ENCODE measurements around the gene LEFTY1. TPM values are rescaled to one million over a fixed set of nuclear protein-coding genes. Genes with fewer than 3 reads are reported as not detected.
A peak's percentile ranks its signal among the peaks of the same experiment; 100 is the strongest.

LEFTY1 gene
- total RNA-seq, 1 experiment from 2014 or later = not detected

DNA sequence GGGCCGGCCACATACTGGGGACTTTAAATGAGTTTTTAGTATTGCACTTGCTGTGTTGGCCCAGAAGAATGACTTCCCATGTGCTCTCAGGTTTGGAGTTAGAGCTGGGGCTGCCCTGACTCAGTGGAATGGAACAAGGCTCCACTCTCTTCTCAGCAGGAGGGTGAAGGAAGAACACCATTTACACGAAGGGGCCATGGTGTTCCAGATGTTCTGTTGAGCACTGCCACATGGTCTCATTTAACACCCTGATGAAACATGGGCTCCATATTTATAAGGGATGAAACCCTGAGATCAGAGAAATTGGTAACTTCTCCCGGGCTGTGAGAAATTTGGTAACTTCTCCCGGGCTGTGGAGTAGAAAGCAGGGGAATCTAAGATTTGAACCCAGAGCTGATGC, 29.3 kb upstream of the LEFTY1 start:
- DNase-seq (ENCODE audit: low read depth) = no peak
- in situ Hi-C loops (cut with HindIII; ENCODE audit: low pct_unique_long_range_greater_than_20kb, low sequenced_read_pairs) = no loop called here

DNA sequence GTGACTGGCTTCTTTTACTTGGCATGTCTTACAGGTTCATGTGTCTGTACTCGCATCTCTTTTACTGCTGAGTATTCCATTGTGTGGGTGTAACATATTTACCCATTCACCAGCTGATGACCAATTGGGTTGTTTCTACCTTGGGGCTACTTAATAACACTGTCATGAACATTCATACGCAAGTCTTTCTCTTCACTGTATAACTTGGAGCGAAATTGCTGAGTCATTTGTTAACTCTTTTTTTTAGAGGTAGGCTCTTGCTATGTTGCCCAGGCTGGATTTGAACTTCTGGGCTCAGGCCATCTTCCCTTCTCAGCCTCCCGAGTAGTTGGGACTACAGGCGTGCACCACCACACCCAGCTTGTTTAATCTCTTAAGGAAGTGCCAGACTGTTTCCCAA, 28.6 kb upstream of the LEFTY1 start:
- peak; percentile 27 for DNase-seq (ENCODE audit: low read depth)
- in situ Hi-C loops (cut with HindIII; ENCODE audit: low pct_unique_long_range_greater_than_20kb, low sequenced_read_pairs) = no loop called here

DNA sequence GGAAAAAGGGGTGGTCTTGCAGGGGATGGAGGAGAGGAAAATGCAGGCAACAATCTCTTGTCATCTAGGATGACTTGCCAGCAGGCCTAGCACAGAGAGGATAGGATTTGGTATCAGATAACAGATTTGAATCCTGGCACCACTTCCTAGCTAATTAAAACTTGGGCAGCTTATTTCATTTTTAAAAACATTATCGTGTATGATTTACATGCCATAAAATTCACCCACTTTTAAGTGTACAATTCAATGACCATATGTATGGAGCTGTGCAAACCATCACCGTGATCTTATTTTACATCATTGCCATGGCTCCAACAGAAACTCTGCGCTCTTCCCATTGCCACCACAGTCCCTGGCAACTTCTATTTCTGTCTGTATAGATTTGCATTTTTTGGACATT, 28.2 kb upstream of the LEFTY1 start:
- no peak for DNase-seq (ENCODE audit: low read depth)
- in situ Hi-C loops (cut with HindIII; ENCODE audit: low pct_unique_long_range_greater_than_20kb, low sequenced_read_pairs) = no loop called here

DNA sequence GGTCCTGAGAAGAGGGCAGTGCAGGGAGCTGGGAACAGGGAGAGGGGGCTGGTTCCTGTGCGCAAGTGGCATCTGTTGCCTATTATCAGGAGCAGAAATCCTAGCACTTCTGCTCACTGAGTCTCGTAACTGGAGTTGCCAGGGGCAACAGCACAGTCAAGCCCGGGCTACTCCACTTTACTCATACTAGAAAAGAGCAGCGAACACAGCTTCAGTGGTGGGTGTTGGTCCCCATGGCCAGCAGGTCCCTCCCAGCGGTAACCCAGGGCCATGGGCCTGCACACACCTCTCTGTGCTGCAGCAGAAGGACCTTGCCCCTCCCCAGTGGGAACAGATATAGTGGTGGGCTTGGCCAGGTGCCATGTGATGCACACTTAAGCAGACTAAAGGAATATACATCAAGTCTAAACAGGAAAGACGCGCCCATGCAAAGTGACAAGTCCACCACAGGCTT, 26.6 kb upstream of the LEFTY1 start:
- no peak for DNase-seq (ENCODE audit: low read depth)
- in situ Hi-C loops (cut with HindIII; ENCODE audit: low pct_unique_long_range_greater_than_20kb, low sequenced_read_pairs) = no loop called here

DNA sequence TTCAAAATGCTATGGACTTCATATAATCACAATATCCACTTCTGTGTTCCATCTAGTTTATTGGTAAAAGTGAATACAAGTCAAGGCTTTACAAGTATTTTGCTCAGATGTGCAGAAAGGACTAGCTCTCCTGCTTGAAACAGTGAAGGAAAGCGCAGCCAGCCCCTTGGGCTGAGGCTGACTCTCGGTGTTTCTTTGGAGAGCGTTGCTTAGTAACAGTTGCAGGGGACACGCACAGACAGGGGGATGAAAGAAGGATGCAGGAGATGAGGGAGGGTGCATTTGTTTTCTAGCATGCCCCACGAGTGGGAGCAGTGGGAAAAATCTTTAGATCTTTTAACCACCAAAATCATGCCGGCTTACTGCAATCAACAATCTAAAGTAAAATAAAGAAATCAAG, 26.0 kb upstream of the LEFTY1 start:
- in situ Hi-C loops (cut with HindIII; ENCODE audit: low pct_unique_long_range_greater_than_20kb, low sequenced_read_pairs) = no loop called here

DNA sequence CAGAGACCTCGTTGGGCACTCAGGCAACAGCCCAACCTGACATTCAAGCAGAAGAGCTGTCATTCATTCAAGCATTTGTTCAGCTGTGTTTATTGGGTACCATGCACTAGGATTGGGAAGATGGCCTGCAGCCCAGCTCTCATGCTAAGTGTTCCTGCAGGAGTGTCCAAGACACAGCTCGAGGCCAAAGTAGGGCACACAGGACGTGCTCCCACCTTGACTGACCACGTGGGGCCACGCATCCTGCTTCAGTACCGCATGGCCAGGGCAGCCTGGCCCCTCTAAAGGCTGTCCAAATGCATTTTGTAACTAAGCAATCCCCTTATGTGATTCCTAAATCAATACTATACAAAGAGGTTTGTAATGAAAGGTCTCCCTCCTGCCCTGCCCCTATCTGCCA, 25.4 kb upstream of the LEFTY1 start:
- in situ Hi-C loops (cut with HindIII; ENCODE audit: low pct_unique_long_range_greater_than_20kb, low sequenced_read_pairs) = no loop called here
- DNase-seq (ENCODE audit: low read depth) = no peak

More for the DNA sequence above, 26.0 kb upstream of the LEFTY1 start:
- DNase-seq (ENCODE audit: low read depth) = no peak

DNA sequence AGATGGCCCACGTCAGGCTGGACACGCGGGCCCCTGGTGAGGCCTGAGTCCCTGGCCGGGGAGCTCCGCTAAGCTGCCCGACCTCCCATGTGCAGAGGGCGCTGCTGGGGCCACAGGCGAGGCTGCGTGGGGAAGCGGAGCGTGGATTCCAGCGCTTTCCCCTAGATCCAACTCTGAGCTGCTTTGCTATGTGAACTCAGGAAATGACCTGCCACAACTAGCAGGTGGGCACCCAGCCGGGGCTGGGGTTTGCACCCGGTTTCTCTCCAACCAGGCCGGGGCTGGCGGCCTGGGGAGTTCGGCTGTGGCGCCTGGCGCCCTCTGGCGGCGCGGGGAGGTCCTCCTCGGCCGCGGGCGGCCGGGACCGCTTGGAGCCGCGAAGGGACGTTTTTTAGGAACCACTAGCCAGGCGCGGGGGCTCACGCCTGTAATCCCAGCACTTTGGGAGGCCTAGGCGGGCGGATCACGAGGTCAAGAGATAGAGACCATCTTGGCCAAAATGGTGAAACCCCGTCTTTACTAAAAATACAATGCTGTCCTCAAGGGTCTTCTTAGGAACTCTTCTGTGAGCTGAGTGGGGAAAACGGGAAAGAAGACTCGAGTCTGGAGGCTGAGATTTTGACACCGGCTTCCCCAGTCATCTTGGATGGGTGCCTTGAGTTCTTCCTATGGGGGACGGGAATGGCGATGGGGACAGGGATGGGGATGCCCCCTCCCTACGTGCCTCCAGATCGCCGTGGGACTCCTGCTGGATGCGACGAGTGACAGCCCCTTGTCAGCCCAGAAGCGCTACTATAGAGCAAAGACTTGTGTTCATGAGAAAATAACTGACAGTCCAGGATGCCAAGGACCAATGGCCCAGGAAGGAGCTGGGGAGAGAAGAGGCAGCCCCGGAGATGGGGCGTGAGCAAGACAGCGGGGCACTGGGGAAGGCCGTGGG, 22.5 kb upstream of the LEFTY1 start:
- no peak for DNase-seq (ENCODE audit: low read depth)
- in situ Hi-C loops (cut with HindIII; ENCODE audit: low pct_unique_long_range_greater_than_20kb, low sequenced_read_pairs) = no loop called here

DNA sequence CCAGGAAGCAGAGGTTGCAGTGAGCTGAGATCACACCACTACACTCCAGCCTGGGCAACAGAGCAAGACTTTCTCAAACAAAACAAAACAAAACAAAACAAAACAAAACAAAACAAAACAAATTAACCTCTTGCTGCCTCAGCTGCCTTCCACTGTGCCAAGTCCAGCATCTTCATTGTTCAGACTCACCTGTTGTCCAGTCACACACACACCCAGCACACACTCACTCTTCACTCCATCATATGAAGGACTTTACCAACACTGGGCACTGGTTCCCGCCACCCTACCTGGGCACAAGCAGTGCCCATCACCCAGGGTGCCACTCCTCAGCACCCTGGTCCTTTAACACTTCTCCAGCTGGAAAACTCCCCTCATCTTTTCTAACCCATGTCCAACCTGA, 20.5 kb upstream of the LEFTY1 start:
- DNase-seq (ENCODE audit: low read depth) = no peak
- in situ Hi-C loops (cut with HindIII; ENCODE audit: low pct_unique_long_range_greater_than_20kb, low sequenced_read_pairs) = no loop called here

DNA sequence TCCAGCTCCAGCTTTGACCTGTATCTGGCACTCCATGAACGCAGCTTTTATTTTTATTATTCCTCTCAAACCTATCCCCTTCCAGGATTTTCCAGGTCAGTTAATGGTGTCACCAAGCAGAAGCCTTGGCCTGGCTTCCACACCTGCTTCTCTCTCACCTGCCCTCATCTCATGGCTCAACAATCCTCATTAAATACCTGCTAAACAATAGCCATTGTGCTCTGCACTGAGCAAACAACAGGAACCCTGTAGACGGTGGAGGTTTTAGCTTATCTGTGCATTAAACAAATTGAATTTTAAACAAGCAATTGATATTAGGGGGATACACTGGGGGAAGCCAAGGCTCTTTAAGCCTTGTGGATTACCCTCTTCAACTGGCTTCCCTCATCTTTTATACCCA, 19.8 kb upstream of the LEFTY1 start:
- in situ Hi-C loops (cut with HindIII; ENCODE audit: low pct_unique_long_range_greater_than_20kb, low sequenced_read_pairs) = no loop called here
- no peak for DNase-seq (ENCODE audit: low read depth)

DNA sequence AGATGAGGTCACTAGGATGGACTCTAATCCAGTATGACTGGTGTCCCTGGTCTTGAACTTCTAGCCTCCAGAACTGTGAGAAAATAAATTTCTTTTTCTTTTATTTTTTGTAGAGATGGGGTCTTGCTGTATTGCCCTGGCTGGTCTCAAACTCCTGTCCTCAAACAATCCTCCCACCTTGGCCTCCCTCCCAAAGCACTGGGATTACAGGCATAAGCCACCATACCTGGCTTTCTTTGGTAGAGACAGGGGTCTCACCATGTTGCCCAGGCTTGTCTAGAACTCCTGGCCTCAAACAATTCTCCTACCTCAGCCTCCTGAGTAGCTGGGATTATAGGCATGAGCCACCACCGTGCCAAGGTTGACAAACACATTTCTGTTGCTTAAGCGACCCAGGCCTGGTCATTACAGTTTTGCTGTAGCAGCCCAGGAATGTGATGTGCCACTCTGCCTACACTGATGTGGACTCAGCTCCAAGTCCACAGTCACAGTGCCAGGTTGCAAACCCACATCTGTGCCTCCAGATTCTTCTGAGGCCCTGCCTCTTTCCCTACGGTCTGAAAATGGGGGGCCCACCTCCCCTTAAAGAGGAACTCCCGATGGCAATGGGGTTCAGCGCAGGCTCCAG, 19.2 kb upstream of the LEFTY1 start:
- no peak for DNase-seq (ENCODE audit: low read depth)
- in situ Hi-C loops (cut with HindIII; ENCODE audit: low pct_unique_long_range_greater_than_20kb, low sequenced_read_pairs) = no loop called here

DNA sequence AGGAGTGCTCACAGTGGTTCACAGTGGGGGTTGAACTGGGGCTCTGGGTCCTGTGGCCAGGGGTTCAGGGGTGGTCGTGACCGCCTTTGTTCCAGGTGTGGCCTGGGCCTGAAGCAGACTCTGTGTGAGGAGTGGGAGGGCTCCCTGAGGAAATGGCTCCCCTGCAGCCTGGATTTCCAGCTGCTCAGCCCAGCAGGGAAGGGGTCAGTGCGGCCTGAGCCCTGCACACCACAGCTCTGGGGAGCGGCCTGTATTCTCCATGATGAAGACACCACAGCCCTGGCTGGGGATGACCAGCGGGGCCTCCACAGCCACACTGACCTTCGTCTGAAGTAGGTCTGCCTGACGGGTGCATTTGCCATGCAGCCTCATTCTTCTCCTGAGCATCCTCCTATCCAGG, 18.4 kb upstream of the LEFTY1 start:
- no peak for DNase-seq (ENCODE audit: low read depth)
- in situ Hi-C loops (cut with HindIII; ENCODE audit: low pct_unique_long_range_greater_than_20kb, low sequenced_read_pairs) = no loop called here

DNA sequence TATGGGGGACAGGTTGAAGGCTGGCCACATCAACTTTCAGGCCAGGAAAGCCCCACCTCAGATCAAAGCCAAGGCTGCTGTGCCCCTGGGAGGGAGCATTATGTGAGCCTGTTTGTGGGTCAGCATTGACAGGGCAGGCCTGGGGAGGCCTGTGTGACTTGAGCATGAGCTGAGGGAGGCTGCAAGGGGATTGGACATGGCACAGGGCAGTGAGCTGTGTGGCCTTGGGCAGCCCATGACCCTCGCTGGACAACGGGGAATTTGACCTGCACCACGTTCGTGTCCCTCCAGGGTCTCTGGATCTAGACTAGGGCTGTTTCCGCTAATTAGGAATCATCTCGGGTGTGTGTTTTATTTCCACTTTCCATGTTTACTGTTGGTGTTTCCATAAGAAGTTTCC, 17.5 kb upstream of the LEFTY1 start:
- in situ Hi-C loops (cut with HindIII; ENCODE audit: low pct_unique_long_range_greater_than_20kb, low sequenced_read_pairs) = no loop called here
- DNase-seq (ENCODE audit: low read depth) = no peak

DNA sequence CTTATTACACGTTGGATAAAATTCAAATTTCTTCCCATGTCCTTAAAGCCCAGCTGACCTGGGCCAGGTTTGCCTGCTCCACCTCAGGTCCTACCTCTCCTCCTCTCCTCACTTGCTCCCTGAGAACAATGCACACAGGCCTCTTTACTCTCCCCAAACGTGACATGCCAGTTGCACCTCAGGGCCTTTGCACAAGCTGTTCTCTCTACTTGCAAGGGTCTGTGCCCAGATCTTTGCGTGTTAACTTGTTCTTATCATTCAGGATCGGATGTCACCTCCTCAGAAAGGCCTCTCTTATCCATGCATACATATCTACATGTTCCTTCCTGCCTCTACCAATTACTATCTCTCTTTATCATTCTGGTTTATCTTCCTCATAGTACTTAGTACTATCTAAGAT, 14.7 kb upstream of the LEFTY1 start:
- in situ Hi-C loops (cut with HindIII; ENCODE audit: low pct_unique_long_range_greater_than_20kb, low sequenced_read_pairs) = no loop called here
- DNase-seq (ENCODE audit: low read depth) = no peak

DNA sequence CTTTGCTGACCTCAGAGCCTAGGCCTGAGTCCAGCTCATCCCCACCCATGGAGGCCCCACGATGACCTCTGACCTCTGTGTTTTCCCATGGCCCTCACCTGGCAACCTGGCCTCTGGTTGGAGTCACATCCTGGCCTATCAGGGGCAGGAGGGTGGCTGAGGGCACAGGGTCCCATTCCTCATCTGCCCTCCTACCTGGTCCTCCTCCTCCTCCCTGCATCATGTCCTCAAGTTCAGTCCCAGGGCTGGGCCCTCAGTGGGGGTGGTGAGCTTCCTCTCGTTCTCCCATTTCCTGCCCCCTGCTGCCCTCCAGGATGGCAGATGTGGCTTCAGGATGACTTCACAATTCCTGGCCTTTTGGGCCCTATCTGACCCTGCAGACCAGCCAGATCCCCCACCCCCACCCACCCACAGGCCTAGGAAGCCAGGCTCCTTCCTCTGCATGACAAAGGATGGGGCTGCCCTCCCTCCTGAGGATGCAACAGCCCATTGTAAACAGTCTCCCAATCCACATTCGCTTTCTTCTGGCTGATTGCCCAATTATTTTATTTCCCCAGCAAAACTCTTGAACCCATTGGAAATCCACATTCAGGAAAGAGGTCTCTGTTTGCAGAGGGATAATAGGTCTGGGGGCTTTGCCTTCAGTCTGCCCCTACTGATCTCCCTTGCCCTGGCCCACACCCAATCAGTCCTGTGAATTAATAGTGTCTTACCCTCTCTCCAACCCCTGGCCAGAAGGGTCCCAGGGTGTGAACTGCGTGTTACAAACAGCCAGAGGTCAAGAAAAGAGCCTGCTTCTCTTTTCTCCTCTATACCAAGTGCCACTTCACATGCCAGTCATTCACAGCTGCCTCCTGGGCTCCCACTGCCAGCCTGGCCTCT, 10.3 kb upstream of the LEFTY1 start:
- no peak for DNase-seq (ENCODE audit: low read depth)
- in situ Hi-C loops (cut with HindIII; ENCODE audit: low pct_unique_long_range_greater_than_20kb, low sequenced_read_pairs) = no loop called here

DNA sequence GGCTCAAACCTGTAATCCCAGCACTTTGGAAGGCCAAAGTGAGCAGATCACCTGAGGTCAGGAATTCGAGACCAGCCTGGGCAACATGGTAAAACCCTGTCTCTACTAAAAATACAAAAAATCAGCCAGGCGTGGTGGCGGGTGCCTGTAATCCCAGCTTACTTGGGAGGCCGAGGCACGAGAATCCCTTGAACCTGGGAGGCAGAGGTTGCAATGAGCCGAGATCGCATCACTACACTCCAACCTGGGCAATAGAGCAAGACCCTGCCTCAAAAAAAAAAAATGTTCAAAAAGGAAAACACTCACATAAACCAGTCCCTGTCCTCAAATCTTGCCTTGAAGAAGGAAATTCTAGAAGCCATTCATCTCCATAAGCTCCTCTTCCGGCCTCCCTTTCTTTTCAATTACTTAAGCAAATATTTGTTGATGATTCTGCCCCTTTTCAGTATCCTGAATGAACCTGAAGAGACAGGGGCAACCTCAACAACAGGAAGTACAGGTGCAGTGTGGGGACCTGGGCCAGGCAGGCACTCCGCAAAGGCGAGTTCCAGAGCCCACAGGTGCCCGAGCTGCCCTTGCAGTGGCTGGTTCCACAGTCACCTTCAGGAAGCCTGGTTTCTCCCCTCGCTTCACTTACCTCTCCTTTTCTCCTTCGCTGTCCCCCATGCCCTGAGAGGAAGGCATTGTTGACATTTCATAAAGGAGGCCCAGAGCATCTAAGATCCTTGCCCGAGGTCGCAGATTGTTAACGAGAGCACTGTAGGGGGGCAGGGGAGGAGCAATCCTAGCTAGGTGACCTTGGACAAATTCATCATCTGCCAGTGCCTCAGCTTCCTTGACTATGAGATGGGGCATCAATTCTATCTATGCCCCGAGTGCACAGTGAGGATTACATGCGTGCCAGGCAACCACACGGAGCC, 8.9 kb upstream of the LEFTY1 start:
- DNase-seq (ENCODE audit: low read depth) = no peak
- in situ Hi-C loops (cut with HindIII; ENCODE audit: low pct_unique_long_range_greater_than_20kb, low sequenced_read_pairs) = no loop called here

DNA sequence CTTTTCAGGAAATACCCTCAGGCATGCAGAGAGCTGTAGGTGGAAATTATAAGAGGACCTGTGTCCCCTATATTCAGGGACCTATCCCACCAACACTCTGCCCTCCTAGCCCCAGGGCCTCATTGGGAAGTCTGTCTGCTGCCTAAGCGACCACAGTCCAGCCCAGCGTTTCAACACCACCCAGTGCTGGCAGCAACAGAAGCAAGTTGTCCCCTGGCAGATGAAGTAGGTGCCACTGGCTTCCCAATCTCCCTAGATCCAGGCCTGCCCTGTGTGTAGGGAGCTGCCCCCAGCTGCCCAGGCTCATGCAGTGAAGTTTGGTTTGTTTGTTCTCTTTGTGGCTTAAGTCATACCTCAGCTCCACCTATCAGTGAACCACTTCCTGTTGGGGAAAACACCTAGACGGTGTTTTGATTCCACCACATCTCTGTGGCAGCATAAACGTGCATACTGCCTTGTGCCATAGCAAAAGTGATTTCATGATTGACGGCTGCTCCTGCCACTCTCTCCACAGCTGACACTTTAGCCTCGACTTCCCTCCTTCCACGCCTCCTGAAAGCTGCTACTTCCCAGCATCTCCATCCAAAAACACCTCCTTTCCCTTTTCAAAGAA, 8.1 kb upstream of the LEFTY1 start:
- peak; percentile 66 for DNase-seq (ENCODE audit: low read depth)
- in situ Hi-C loops (cut with HindIII; ENCODE audit: low pct_unique_long_range_greater_than_20kb, low sequenced_read_pairs) = no loop called here

DNA sequence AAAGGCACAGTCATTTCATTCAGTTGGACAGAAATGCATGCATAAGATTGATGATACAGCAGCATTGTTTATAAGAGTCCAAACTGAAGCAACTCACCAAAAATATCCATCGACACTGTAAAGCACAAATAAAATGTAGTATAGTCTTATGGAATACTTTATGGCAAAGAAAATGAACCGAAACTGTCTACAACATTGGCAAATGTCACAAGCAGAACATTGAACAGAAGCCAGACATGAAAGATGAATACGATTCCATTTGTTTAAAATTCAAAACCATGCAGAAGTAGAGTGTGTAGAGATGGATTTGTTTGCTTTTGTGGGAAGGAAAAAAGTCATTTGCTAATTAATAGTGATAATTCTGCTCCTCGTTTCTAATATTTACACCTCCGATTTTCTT, 7.5 kb upstream of the LEFTY1 start:
- in situ Hi-C loops (cut with HindIII; ENCODE audit: low pct_unique_long_range_greater_than_20kb, low sequenced_read_pairs) = no loop called here
- no peak for DNase-seq (ENCODE audit: low read depth)
